Body of pancreas (tissue), 4 donors: ENCODE measurements around the gene BPIFB2. TPM values are rescaled to one million over a fixed set of nuclear protein-coding genes. Genes with fewer than 3 reads are reported as not detected.

Source experiments
- ATAC-seq: fragments of 150-250 bp; one replicate; pipeline ENCODE4 v1.9.1; 2016
- DNase-seq, 4 donors: peaks; one replicate each; pipeline ENCODE4 v3.0.0-alpha.2; 2019
- H3K27ac ChIP-seq, 4 donors: fragments of 200-600 bp; sonication (generic); 1 replicate in 3 of 4; 2 replicates in 1 of 4; pipeline versions ENCODE4 v1.5.1 to v1.6.1; 2016 to 2019; ENCODE audit warnings: mild to moderate bottlenecking in 1 of 4, mixed read lengths in 1 of 4, moderate library complexity in 1 of 4
- H3K27me3 ChIP-seq, 2 donors: fragments of 200-600 bp; sonication (generic); one replicate each; pipeline ENCODE4 v1.6.0; 2016; ENCODE audit warnings: mild to moderate bottlenecking in 1 of 2
- H3K36me3 ChIP-seq, 2 donors: fragments of 200-600 bp; sonication (generic); replicated peaks in 1 of 2; 2 replicates each; pipeline ENCODE4 v1.5.1; 2016; ENCODE audit warnings: low read depth in 2 of 2; ENCODE audit not compliant: insufficient read depth in 1 of 2
- H3K4me1 ChIP-seq: fragments of 200-600 bp; sonication (generic); one replicate; pipeline ENCODE4 v1.6.0; 2016
- H3K4me3 ChIP-seq, 2 donors: fragments of 200-600 bp; sonication (generic); 1 replicate in 1 of 2; 2 replicates in 1 of 2; pipeline ENCODE4 v1.5.1; 2016 to 2019
- H3K9me3 ChIP-seq, 3 donors: fragments of 200-600 bp; sonication (generic); 1 replicate in 2 of 3; 2 replicates in 1 of 3; pipeline ENCODE4 v1.5.1; 2016
- POLR2A ChIP-seq, 3 donors: fragments of 450-650 bp; IDR thresholded peaks; one replicate each; pipeline ENCODE4 v1.6.1; 2016; ENCODE audit warnings: antibody characterized with exemption in 3 of 3, mild to moderate bottlenecking in 2 of 3
- WGBS, 2 donors: methylation state at CpG; one replicate each; pipeline ENCODE4 v1.1.5; 2017; 5-methylcytosine and 5-hydroxymethylcytosine counted together
- intact Hi-C: fragments of 100-400 bp; cut with DNase I; formaldehyde crosslinking; loops from one replicate; pipeline ENCODE4 v1.15.1; 2023
- total RNA-seq, 2 donors: library from RNA; depleted of rRNA; stranded (reverse); fragments of >200 nt; gene quantifications; one replicate each; pipeline ENCODE4 v1.1.0, GENCODE V29; 2016
- TF ChIP-seq, protein P1 (sequence below), 7 experiments: fragments of 450-650 bp in 4 of 7; fragments of 200-600 bp in 3 of 7; sonication (generic) in 3 of 7; IDR thresholded peaks; one replicate each; pipeline ENCODE4 v1.5.1; 2016 to 2019; ENCODE audit warnings: antibody characterized with exemption in 7 of 7

The BPIFB2 gene
- total RNA-seq, 2 donors from 2014 or later = not detected

GRCh38 chr20:33072362-33072761, 64.9 kb downstream of the BPIFB2 start:
- no peak overlapping the region for H3K27ac ChIP-seq
- 68 to 71% methylated on average over 4 of the region's 4 CpGs for WGBS, 2 donors
- ATAC-seq (no peak), DNase-seq (no peak)
- no peak for TF ChIP-seq POLR2A (IDR thresholded peaks at IDR 0.05)
- TF ChIP-seq, protein P1, sequence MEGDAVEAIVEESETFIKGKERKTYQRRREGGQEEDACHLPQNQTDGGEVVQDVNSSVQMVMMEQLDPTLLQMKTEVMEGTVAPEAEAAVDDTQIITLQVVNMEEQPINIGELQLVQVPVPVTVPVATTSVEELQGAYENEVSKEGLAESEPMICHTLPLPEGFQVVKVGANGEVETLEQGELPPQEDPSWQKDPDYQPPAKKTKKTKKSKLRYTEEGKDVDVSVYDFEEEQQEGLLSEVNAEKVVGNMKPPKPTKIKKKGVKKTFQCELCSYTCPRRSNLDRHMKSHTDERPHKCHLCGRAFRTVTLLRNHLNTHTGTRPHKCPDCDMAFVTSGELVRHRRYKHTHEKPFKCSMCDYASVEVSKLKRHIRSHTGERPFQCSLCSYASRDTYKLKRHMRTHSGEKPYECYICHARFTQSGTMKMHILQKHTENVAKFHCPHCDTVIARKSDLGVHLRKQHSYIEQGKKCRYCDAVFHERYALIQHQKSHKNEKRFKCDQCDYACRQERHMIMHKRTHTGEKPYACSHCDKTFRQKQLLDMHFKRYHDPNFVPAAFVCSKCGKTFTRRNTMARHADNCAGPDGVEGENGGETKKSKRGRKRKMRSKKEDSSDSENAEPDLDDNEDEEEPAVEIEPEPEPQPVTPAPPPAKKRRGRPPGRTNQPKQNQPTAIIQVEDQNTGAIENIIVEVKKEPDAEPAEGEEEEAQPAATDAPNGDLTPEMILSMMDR (IDR thresholded peaks at IDR 0.05) = no peak
- H3K27me3 ChIP-seq = no peaks in the 10 kb centered on the region
- no peak overlapping the region for H3K4me3 ChIP-seq
- H3K36me3 ChIP-seq = no peaks in the 10 kb centered on the region
- intact Hi-C loops = no loop called here
- no peaks in the 10 kb centered on the region for H3K4me1 ChIP-seq
- no peaks in the 10 kb centered on the region for H3K9me3 ChIP-seq

DNA sequence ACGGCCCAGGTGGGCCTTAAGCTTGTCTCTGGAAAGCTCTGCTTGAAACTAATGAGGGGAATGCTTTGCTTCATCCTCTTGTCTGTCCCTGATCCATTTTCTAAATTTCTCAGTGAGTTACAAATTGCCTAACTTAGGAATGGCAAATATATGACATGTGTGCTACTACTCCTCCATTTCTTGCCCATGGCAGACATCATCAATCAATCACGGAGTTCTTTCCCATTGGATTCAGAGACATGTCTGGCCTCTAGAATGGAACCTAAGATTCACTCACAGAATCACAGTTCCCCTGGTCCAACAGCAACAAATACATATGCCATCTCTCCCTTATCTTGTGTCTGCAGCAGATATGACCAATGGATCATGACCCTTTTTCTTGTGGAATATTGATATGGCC, 65.3 kb downstream of the BPIFB2 start:
- 46 to 64% methylated on average over 2 of the region's 2 CpGs for WGBS, 2 donors

More for the DNA sequence above, 65.3 kb downstream of the BPIFB2 start:
- H3K27ac ChIP-seq = no peak overlapping the region
- H3K36me3 ChIP-seq = no peaks in the 10 kb centered on the region
- no peak for DNase-seq
- ATAC-seq = no peak
- H3K27me3 ChIP-seq = no peaks in the 10 kb centered on the region
- TF ChIP-seq POLR2A (IDR thresholded peaks at IDR 0.05) = no peak
- TF ChIP-seq, protein P1 (IDR thresholded peaks at IDR 0.05) = no peak
- H3K9me3 ChIP-seq = no peaks in the 10 kb centered on the region
- H3K4me3 ChIP-seq = no peak overlapping the region
- no peaks in the 10 kb centered on the region for H3K4me1 ChIP-seq
- intact Hi-C loops = no loop called here

Other genes starting within 250 kb of the BPIFB2 start
- gene DNMT3B, start 245.3 kb upstream of the BPIFB2 start, total RNA-seq = 1 to 10 TPM; 6.3 to 6.5 TPM
- 10 to 100 TPM; 32.4 to 37.6 TPM for gene MAPRE1, start 187.8 kb upstream of the BPIFB2 start, total RNA-seq
- gene EFCAB8, start 148.8 kb upstream of the BPIFB2 start, total RNA-seq = under 1 TPM in 1 of 2 donors, not detected in 1; 0.26 TPM
- not detected for gene SUN5, start 3.3 kb upstream of the BPIFB2 start, total RNA-seq
- gene BPIFB6, start 23.9 kb downstream of the BPIFB2 start, total RNA-seq = not detected
- gene BPIFB3, start 46.2 kb downstream of the BPIFB2 start, total RNA-seq = not detected
- gene BPIFB4, start 71.9 kb downstream of the BPIFB2 start, total RNA-seq = not detected
- gene BPIFA2, start 160.5 kb downstream of the BPIFB2 start, total RNA-seq = not detected
- gene BPIFA3, start 209.6 kb downstream of the BPIFB2 start, total RNA-seq = not detected
- gene BPIFA1, start 228.3 kb downstream of the BPIFB2 start, total RNA-seq = not detected